ENCODE measurements around the gene ZBTB20. TPM values are rescaled to one million over a fixed set of nuclear protein-coding genes. Genes with fewer than 3 reads are reported as not detected.

ZBTB20 gene
- total RNA-seq, 1 donor from 2014 or later, result 62.0 TPM

DNA sequence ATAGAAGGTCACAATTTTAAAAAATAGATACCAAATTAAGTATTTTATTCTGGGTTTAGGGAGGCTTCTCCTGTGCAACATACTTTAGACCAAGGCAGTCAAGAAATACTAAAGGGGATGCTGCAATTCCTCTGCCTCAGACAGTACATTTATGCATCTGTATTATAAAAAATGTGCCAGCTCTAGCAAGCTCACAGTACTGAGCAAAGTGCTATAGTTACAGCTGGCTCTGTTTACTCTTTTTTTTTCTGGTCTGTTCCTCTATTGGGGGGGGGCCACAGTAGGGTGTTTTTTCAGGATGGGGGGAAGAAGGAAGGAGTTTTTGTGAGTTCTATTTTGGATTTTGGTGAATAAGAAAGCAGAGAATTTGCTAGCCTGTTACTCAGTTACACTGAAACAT, 668.3 kb downstream of the ZBTB20 start:
- no peaks in the 10 kb centered on the region for H3K9me3 ChIP-seq (replicated peaks)
- H3K36me3 ChIP-seq, result no peaks in the 10 kb centered on the region
- peaks cover 51% of the 10 kb centered on the region for H3K4me1 ChIP-seq
- intact Hi-C loops (cut with micrococcal nuclease), result no loop called here
- no peak for DNase-seq
- no peak overlapping the region for H3K4me3 ChIP-seq
- no peaks in the 10 kb centered on the region for H3K27me3 ChIP-seq (ENCODE audit: low read depth)
- TF ChIP-seq CTCF (IDR thresholded peaks at IDR 0.05; ENCODE audit: borderline replicate concordance), result no peak
- no peak overlapping the region for H3K27ac ChIP-seq (replicated peaks)

- Histone ChIP-seq H3K36me3 (no peaks in the 10 kb centered on the region), H3K9me3 (replicated peaks) (no peaks in the 10 kb centered on the region), H3K4me1 (peaks cover 41% of the 10 kb centered on the region), H3K4me3 (no peak overlapping the region), H3K27me3 (ENCODE audit: low read depth) (no peaks in the 10 kb centered on the region), H3K27ac (replicated peaks) (no peak overlapping the region)
- DNase-seq, result no peak
- intact Hi-C loops (cut with micrococcal nuclease), result no loop called here
- TF ChIP-seq CTCF (IDR thresholded peaks at IDR 0.05; ENCODE audit: borderline replicate concordance), result no peak
Measured at GRCh38 chr3:114476511-114476910, 670.6 kb downstream of the ZBTB20 start.

GRCh38 chr3:114471478-114471877, 675.6 kb downstream of the ZBTB20 start:
- Histone ChIP-seq H3K27ac (replicated peaks) (no peak overlapping the region), H3K27me3 (ENCODE audit: low read depth) (no peaks in the 10 kb centered on the region), H3K9me3 (replicated peaks) (no peaks in the 10 kb centered on the region), H3K4me3 (no peak overlapping the region), H3K36me3 (no peaks in the 10 kb centered on the region), H3K4me1 (peaks cover 49% of the 10 kb centered on the region)
- intact Hi-C loops (cut with micrococcal nuclease), result no loop called here
- DNase-seq, result no peak
- TF ChIP-seq CTCF (IDR thresholded peaks at IDR 0.05; ENCODE audit: borderline replicate concordance), result no peak

GRCh38 chr3:114469070-114469469, 678.0 kb downstream of the ZBTB20 start:
- Histone ChIP-seq H3K4me3 (no peak overlapping the region), H3K27me3 (ENCODE audit: low read depth) (no peaks in the 10 kb centered on the region), H3K9me3 (replicated peaks) (no peaks in the 10 kb centered on the region), H3K4me1 (peaks cover 42% of the 10 kb centered on the region), H3K27ac (replicated peaks) (no peak overlapping the region), H3K36me3 (no peaks in the 10 kb centered on the region)
- intact Hi-C loops (cut with micrococcal nuclease), result no loop called here
- no peak for DNase-seq
- TF ChIP-seq CTCF (IDR thresholded peaks at IDR 0.05; ENCODE audit: borderline replicate concordance), result no peak

GRCh38 chr3:114466816-114467215, 680.3 kb downstream of the ZBTB20 start:
- intact Hi-C loops (cut with micrococcal nuclease), result no loop called here
- no peaks in the 10 kb centered on the region for H3K9me3 ChIP-seq (replicated peaks)
- no peak for DNase-seq
- no peak overlapping the region for H3K4me3 ChIP-seq
- no peaks in the 10 kb centered on the region for H3K36me3 ChIP-seq
- no peaks in the 10 kb centered on the region for H3K27me3 ChIP-seq (ENCODE audit: low read depth)
- peaks cover 42% of the 10 kb centered on the region for H3K4me1 ChIP-seq
- H3K27ac ChIP-seq (replicated peaks), result no peak overlapping the region
- TF ChIP-seq CTCF (IDR thresholded peaks at IDR 0.05; ENCODE audit: borderline replicate concordance), result no peak

GRCh38 chr3:114466251-114466650, 680.8 kb downstream of the ZBTB20 start:
- Histone ChIP-seq H3K36me3 (no peaks in the 10 kb centered on the region), H3K9me3 (replicated peaks) (no peaks in the 10 kb centered on the region), H3K4me3 (no peak overlapping the region), H3K4me1 (peaks cover 42% of the 10 kb centered on the region), H3K27me3 (ENCODE audit: low read depth) (no peaks in the 10 kb centered on the region), H3K27ac (replicated peaks) (no peak overlapping the region)
- DNase-seq, result no peak
- intact Hi-C loops (cut with micrococcal nuclease), result no loop called here
- no peak for TF ChIP-seq CTCF (IDR thresholded peaks at IDR 0.05; ENCODE audit: borderline replicate concordance)
